SK-MEL-5 (cell line): ENCODE results near the gene SETDB2. TPM values are rescaled to one million over a fixed set of nuclear protein-coding genes. Genes with fewer than 3 reads are reported as not detected.

Experiments used
- DNase-seq: peaks from one replicate; pipeline ENCODE4 v3.0.0-alpha.2; 2016; ENCODE audit warnings: low read depth, low spot score
- in situ Hi-C: cut with HindIII; loops from 2 replicates; pipeline ENCODE4 v1.10.0; 2016; ENCODE audit warnings: low sequenced_read_pairs, high pct_unique_total_duplicates, low pct_unique_long_range_greater_than_20kb
- polyA plus RNA-seq, 2 experiments: library from polyadenylated mRNA; depleted of rRNA; stranded (reverse); fragments of >200 nt; gene quantifications; 2 replicates each; pipeline ENCODE4 v1.2.3, GENCODE V29; 2015
- total RNA-seq: library from RNA; depleted of rRNA; stranded (reverse); fragments of >200 nt; shearing (Covaris generic); gene quantifications from 2 replicates; pipeline ENCODE4 v1.2.3, GENCODE V29; 2014; rRNA removed

The SETDB2 gene, protein sequence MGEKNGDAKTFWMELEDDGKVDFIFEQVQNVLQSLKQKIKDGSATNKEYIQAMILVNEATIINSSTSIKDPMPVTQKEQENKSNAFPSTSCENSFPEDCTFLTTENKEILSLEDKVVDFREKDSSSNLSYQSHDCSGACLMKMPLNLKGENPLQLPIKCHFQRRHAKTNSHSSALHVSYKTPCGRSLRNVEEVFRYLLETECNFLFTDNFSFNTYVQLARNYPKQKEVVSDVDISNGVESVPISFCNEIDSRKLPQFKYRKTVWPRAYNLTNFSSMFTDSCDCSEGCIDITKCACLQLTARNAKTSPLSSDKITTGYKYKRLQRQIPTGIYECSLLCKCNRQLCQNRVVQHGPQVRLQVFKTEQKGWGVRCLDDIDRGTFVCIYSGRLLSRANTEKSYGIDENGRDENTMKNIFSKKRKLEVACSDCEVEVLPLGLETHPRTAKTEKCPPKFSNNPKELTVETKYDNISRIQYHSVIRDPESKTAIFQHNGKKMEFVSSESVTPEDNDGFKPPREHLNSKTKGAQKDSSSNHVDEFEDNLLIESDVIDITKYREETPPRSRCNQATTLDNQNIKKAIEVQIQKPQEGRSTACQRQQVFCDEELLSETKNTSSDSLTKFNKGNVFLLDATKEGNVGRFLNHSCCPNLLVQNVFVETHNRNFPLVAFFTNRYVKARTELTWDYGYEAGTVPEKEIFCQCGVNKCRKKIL
- total RNA-seq = 40.3 and 44.5 TPM in 2 replicates
- polyA plus RNA-seq (2015; cell fraction: cytosol; rRNA removed) = 12.9 and 16.0 TPM in 2 replicates
- polyA plus RNA-seq (2015; cell fraction: nucleus; rRNA removed) = 58.3 and 62.9 TPM in 2 replicates

DNA sequence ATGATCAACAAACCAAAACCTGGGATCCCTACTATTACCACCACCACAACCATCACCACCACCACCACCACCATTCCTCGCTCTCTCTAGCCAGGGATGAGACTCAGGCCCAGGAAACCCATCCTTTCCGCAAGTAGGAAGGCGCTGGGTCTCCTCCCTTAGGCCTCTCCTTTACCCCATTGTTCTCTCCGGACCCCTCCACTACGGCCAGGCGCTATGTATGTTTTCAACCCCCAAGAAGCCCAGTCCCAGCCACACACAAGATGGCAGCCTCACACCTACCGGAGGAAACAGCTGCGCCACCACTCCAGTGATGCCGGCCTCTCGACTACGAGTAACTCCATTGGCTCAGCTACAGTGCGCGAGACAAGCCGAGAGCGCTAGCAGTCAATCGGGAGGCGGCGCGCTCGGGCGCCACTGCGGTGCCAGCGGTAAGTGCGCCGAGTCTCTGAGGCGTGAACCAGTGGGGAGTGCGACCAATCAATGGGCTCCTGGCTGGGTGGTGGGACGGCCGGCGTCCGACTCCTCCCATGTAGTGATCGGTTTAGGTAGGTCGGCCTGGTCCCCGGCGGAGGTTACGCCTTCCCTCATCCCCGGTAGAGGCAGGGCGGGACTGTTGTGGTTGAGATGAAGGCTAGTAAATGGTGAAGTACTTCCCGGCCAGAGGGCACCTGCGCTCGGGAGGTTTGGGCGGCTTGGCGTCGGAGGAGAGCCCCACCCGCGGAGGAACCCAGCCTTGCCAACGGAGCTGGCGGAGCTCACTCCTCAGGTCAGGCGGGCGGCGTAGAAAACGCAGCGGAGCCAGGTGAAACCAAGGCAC, at the start of gene SETDB2, which contains the start of gene CAB39L:
Gene SETDB2, plus strand, starts transcription at position 571 of the 820 bp plus-strand sequence. CDS start 7,620 bp downstream, outside the sequence.
Gene CAB39L, minus strand, starts transcription at position 361 of the 820 bp plus-strand sequence. CDS start 61,154 bp downstream, outside the sequence.
- DNase-seq = peak; percentile 99
- in situ Hi-C loops = no loop called here

DNA sequence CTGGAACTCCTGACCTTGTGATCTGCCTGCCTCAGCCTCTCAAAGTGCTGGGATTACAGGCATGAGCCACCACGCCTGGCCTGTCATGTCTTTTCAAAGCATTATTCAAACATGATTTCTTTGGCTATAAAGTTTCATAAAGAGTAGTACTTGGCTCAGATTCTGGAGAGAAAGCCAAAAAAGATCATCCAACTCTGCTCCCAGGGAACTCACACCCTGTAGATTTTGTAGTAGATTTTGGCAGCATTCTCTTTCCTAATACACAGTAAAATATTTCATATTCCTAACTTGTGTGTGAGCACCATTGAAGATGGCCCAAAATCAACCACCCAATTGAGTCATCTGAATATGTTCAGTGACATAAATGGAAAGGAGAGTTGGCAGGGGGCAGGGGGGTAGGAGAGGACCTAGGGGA, 48.6 kb upstream of the SETDB2 start:
- no peak for DNase-seq
- in situ Hi-C loops = no loop called here

DNA sequence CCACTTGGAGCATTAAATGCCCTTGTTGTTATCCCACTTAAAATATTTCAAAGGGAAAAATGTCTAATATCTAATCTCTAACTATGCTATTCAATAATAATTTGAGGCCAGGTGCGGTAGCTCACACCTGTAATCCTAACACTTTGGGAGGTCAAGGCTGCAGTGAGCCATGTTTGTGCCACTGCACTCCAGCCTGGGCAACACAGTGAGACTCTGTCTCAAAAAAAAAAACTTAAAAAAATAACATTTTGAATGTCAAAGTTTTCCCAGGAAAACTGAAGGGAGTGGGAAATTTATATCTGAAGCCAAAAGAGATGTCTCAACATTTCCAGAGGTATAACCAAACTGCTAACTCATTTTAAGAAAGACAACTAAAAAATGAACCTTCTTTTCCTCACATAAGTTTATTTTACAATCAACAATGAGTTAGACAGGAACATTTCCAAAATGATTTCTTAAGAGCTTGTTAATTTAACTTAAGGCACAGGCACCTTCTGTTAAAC, 48.1 kb upstream of the SETDB2 start:
- DNase-seq = no peak
- in situ Hi-C loops = no loop called here

DNA sequence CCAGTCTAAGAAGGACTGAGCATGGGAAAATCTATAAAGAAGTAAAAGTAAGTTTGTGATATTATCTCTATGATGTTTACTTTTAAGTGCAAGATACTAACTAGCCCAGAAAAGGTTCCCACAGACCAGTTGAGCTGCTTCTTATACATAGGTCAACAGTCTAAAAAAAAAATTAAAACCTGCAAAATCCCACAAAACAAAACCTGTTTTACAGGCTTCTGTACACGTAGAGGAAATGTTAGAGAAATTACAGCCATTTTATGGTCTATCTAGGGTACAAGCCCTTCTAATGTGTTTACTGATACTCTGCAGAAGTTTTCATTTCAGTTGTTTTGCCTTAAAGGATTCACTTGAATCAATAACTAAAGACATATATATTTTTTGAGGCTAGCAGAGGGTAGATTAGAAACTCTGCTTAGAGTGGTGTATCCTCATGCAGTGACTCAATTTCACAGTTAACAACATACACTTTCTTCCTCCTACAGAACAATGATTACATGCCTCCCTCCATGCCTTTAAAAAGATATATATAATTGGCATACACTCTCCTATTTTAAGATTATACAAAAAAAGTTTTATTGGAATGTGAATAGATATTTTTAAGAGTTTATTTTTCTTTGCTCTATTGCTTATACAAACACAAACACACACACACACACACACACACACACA, 44.1 kb upstream of the SETDB2 start:
- DNase-seq = no peak
- in situ Hi-C loops = no loop called here

DNA sequence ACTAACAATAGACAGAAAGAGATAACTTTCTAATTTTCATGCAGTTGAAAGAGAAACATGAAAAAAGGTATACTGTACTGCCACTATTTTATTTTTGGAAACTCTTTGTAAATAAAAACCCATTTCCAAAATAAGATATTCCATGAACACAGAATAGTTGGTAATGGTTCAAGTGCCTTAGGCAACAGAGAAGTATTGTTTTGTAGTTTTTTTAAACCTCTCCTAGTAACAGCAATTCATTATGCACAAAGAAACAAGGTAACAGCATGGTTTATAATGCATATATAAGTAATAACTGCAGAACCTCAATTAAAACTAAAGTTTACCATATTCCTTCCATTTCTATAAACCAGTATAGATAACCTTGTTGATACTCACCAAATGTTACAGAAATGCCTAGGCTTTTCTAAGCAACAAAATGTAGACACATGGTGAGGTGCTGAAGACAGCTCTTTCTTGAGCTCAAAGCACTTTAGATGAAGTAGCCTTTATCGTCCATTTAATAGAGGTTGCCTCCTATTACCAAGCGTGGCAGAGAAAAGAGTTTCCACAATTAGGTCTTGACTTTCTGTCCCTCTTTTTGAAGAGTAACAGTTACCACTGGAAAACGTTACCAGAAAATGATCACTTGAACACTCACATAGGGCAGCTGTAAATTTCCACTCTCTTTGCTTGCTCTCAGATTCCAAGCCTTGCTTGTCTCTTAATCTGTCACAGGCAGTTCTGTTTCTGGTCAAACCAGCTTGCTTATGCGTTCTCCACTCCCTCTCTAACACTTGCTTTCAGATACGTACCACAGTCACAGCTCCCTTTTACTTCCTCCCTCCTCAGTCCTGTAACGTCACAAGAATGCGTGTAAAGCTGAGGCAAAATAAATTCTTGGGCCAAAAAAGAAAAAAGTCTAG, 43.1 kb upstream of the SETDB2 start:
- peak; percentile 27 for DNase-seq
- in situ Hi-C loops = no loop called here

DNA sequence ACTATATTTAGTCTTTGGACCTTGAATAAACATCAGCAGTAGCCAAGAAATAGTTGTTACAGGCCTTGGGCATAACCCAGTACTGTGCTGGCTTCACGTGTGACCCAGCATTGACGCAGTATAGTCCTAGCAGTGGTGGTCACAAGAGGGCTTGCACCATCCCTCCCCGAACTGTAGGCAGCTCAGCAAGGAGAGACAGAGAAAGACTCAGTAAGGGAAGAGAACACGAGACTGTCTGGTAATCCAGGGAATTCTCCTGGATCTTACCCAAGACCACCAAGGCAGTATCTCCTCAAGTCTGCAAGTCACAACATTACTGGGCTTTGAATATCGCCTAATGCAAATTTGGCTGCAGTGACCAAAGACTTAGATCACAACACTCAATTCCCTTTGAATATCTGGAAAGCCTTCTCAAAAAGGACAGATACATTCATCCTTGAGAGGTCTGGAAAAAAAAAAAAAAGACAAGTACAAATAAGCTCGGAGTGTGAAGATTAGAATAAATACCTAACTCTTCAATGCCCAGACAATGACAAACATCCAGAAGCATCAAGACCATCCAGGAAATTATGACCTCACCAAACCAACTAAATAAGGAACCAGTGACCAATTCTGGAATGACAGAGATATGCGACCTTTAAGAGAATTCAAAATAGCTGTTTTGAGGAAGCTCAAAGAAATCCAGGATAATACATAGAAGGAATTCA, 39.9 kb upstream of the SETDB2 start:
- peak; percentile 89 for DNase-seq
- in situ Hi-C loops = no loop called here

DNA sequence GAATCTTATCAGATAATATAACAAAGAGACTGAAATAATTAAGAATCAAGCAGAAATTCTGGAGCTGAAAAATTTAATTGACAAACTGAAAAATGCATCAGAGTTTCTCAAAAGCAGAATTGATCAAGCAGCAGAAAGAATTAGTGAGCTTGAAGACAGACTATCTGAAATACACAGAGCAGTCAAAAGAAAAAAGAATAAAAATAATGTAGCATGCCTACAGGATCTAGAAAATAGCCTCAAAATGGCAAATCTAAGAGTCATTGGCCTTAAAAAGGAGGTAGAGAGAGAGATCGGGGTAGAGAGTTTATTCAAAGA, 39.4 kb upstream of the SETDB2 start:
- in situ Hi-C loops = no loop called here
- DNase-seq = no peak

DNA sequence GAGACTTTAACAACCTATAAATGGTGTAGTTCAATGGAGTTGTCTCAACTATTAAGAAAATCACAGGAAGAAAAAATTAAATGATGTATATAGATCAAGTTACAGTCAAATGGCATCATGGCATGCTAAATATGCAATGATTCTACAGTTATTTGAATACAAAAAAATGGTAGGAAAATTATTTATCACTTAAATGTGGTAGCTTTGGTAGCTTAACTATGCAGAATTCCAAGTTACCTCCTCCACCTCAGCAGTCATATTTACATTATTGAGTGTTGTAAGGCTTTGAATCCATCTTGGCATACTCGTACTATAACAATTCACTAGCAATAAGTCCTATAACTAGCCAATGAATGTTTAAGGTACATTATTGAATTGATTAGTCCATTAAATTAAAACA, 37.0 kb upstream of the SETDB2 start:
- in situ Hi-C loops = no loop called here
- DNase-seq = no peak

DNA sequence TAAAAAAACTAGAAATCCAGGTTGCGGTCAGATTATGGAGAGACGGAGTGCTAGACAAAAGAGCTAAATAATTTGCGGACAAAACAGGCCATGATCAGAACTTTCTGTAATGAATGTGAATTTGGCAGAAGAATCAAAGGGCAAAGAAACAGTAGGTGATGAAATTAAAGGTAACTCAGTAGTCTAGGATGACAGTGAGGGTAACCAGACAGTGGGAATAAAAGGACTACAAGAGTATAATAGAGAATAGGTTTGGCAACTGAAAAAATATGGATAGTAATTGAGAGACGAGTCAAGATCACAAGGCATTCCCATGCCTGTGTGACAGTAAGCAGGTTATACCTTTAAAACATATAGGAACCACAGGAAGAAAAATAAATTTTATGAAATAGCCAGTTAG, 36.1 kb upstream of the SETDB2 start:
- no peak for DNase-seq
- in situ Hi-C loops = no loop called here

DNA sequence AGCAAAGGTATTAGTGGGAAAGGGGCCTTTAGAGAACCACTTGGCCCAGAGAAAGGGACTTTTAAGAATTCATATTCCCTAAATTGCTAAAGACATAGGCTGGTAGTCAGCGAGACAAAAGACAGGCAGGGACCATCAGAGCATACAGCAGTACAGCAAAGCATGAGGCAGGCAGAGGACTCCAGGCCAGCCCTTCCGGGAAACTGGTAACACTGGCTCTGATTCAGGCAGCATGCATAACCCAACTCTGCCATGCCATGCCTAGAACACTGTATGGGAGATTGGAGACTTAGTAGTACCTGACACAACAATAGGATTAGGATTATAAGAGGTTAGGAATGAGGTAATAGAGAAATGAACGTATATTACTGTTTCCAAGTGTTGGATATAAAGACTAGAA, 35.1 kb upstream of the SETDB2 start:
- peak; percentile 62 for DNase-seq

DNA sequence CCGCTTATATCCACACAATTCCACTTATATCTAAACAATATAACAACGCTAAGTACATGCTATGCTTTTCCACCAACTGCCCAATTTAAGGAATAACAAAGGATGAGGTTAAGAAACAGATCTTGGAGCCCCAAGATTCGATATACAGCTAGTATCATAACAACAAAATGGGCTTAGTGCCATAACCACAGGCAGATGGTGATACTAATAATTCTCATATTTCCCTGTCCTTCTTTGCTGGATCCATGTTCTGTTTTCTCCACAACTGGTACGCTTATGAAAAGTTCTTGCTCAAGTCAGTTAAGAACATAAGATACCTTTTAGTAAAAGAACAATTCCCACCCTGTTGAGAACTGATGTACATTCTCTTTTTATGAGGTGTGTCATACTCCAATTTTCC, 34.1 kb upstream of the SETDB2 start:
- in situ Hi-C loops = no loop called here
- DNase-seq = no peak

More for the DNA sequence above, 35.1 kb upstream of the SETDB2 start:
- in situ Hi-C loops = no loop called here

DNA sequence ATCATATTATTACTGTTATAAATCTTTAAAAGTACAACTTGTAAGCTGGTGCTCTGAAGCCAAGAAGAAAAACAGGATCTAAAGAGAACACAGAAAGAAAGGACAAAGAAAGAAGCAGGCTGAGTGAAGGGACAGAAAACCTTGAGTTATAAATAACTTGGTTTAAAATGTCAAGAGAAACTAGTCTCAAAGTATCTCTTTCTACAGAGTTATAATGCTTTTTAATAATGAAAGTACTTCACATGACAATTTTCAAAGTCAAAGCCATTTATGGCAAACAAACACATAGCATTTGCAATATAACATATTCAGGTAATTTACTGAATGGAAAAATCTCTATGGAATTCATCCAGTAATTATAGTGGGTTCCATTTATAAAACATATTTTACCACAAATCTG, 33.6 kb upstream of the SETDB2 start:
- in situ Hi-C loops = no loop called here
- DNase-seq = no peak

DNA sequence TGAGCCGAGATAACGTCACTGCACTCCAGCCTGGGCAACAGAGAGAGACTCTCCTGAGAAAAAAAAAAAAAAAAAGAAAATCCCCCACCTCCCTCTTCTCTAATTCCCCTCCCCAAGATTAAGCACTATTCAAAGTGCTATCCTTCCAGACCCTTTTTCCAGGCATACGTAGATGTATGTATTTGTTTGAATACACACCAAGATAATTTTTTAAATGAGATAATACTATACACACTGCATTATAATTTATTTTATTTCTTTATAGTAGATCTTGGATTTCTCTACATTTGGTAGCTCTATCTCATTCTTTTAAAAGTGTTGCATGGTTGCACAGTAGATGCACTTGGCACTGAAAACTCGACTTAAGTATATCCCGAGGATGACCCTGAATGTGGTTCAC, 32.7 kb upstream of the SETDB2 start:
- DNase-seq = no peak
- in situ Hi-C loops = no loop called here

DNA sequence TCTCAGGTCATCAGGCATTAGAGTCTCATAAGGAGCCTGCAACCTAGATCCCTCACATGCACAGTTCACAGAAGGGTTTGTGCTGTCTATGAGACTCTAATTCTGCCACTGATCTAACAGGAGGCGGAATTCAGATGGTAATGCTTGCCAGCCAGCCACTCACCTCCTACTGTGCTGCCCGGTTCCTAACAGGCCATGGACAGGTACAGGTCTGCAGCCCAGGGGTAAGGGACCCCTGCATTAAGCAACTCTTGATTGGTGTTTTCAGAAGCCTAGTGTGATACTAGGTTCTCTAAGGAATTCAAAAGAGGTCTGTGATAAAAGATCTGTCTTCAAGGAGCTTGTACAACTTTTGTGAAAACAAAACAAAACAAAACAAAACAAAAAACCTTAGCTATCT, 31.3 kb upstream of the SETDB2 start:
- no peak for DNase-seq

DNA sequence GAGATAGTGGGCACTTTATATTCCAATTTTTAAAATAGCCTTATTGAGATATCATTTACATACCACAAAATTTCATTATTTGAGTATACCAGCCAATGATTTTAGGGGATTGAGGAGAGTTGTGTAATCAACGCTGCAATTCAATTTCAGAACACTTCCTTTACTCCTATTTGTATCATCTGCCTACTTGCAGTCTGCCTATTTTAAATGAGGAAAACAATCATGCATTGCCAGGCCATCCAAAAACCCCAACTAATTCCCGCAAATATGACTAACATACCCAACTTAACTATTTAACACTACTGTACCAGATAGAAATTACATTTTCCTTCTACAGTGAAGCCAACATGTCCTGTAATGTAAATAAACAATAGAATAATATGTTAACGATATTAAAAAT, 26.9 kb upstream of the SETDB2 start:
- no peak for DNase-seq
- in situ Hi-C loops = no loop called here

More for the DNA sequence above, 31.3 kb upstream of the SETDB2 start:
- in situ Hi-C loops = no loop called here

DNA sequence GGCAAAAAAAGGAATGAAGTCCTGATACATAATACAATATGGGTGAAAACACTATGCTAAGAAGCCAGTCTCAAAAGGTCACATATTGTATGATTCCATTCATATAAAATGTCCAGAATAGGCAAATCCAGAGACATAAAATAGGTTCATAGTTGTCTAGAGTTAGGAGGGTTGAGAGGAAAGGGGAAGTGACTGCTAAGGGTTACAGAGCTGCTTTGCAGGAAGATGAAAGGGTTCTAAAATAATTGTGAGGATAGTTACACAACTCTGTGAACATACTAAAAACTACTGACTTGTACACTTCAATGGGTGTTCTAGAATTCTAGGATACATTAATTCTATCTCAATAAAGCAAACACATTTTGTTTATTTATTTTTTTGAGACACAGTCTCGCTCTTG, 25.9 kb upstream of the SETDB2 start:
- DNase-seq = peak; percentile 34
- in situ Hi-C loops = no loop called here
